Renal cortical epithelial cell (primary cell): Measurements from ENCODE around the gene CPN2. TPM values are rescaled to one million over a fixed set of nuclear protein-coding genes. Genes with fewer than 3 reads are reported as not detected.

Experiments
- DNase-seq: peaks from one replicate; pipeline ENCODE4 v3.0.0-alpha.2; 2011; ENCODE audit warnings: low read depth
- total RNA-seq: library from RNA; depleted of rRNA; stranded (reverse); fragments of >200 nt; gene quantifications from 2 replicates; pipeline ENCODE4 v1.2.3, GENCODE V29; 2014

CPN2 gene
- total RNA-seq, 1 donor from 2014 or later, result 0.05 TPM

DNA sequence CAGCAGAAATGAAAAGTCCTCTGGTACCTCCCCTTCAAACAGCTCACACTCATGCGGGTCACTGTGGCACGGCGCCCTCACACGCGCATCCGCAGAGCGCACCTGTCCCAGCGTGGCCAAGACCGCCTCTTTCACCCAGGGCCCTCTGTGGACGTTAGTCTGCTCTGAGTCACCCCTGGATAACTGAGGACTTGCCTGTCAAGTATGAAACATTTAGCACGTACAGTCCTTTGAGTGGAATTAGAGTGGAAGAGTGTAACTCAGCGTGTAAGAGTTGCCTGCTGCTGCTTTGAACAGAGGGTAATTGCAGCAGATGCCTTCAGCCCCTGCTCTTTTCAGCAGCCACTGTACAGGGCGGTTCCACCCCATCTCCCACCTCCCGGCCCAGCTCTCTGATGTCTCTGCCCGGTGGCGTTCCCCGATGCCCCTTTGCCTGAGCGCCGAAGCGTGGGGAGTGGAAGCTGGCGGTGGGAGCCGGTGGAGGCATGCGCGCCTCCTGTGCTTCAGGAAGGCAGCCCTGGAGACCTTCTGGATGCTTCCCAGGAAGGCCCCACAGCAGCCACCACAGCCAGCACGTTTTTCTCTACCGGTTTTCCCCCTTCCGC is 23.0 kb downstream of the CPN2 start:
- peak; percentile 91 for DNase-seq

DNA sequence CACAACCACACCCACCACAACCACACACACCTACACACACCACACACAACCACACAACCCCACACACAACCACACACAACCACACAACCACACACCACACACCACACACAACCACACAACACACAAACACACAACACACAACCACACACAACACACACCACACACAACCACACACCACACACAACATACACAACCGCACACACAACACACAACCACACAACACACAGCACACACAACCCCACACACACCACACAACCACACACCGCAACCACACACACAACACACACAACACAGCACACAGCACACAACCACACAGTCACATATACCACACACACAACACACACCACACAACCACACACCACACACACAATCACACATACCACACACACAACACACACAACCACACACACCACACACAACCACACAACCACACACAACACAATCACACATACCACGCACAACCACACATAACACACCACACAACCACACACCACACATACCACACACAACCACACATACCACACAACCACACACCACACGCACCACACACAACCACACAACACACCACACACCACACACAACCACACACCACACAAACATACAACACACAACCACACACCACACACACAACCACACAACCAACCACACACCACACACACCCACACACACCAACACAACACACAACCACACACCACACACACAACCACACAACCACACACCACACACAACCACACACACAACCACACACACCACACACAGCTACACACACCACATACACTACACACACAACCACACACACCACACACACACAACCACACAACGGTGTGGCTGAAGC is 23.7 kb downstream of the CPN2 start:
- no peak for DNase-seq

DNA sequence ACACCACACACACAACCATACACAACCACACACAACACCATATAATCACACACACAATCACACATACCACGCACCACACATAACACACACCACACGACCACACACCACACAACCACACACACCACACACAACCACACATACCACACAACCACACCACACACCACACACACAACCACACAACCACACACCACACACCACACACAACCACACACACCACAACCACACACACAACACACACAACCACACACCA is 24.2 kb downstream of the CPN2 start:
- DNase-seq, result no peak

DNA sequence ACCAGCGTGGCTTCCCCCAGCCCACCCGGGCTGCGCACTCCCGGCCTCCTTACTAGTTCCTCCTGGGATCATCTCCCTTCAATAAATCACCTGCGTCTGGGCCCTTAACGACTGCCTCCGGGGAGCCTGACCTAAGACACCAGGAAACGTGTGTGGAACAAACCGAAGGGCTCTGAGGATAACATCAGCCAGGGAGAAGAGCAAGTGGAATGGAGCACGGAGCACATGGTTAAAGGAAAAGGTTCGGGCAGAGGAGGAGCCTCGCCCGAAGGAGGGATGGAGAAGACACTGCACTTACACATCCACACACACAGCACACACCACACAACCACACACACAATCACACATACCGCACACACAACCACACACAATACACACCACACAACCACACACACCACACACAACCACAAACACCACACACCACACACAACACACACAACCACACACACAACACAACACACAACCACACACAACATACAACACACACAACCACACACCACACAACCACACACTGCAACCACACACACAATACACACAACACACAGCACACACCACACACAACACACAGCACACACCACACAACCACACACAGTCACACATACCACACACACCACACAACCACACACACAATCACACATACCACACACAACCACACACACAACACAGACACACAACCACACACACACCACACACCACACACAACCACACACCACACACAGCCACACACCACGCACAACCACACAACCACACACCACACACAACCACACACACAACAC is 24.7 kb downstream of the CPN2 start:
- no peak for DNase-seq

DNA sequence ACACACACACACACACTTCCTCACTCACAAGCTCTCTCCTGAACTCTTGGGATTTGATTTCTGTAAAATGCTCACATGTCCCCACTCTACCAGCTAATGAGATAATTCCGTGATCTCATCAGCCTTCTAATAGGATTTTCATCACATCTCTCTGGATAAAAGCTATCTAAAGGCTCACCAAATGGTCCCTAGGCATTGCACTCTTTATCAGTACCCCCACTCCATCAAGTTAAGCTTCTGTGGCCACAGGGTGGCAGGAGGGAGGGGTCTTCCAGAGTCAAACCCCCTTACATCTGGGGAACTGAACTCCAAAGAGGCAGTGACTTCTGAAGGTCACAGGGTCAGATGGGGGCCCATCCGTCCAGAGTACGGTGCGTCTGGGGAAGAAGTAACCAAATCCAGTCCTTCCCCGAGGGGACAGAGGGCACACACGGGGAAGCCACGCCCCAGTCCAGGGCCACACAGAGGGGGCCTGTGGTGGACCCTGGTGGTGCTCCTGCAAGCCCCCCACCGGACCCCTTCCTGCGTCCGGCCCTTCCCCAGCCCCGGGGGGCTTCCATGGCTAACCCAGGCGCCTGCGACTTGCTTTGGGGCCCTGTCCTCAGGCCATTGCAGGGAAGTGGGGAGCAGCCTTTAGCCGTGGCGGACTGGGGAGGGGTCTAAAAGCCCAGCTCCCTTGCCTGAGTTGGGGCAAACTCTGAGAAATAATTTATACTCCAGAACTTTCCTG is 25.5 kb downstream of the CPN2 start:
- DNase-seq, result no peak

DNA sequence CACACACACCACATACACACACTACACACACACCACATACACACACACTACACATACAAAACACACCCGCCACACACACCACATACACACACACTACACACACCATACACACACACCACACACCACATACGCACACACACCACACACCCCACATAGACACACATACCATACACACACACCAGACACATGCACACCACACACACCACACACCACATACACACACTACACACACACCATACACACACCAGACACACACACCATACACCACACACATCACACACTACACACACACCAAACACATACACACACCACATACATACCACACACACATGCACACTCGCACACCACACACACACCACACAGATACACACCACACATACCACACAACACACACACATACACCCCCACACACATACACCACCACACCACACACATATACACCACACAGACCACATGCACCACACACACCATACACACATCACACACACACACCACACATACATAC is 26.3 kb downstream of the CPN2 start:
- DNase-seq, result no peak

DNA sequence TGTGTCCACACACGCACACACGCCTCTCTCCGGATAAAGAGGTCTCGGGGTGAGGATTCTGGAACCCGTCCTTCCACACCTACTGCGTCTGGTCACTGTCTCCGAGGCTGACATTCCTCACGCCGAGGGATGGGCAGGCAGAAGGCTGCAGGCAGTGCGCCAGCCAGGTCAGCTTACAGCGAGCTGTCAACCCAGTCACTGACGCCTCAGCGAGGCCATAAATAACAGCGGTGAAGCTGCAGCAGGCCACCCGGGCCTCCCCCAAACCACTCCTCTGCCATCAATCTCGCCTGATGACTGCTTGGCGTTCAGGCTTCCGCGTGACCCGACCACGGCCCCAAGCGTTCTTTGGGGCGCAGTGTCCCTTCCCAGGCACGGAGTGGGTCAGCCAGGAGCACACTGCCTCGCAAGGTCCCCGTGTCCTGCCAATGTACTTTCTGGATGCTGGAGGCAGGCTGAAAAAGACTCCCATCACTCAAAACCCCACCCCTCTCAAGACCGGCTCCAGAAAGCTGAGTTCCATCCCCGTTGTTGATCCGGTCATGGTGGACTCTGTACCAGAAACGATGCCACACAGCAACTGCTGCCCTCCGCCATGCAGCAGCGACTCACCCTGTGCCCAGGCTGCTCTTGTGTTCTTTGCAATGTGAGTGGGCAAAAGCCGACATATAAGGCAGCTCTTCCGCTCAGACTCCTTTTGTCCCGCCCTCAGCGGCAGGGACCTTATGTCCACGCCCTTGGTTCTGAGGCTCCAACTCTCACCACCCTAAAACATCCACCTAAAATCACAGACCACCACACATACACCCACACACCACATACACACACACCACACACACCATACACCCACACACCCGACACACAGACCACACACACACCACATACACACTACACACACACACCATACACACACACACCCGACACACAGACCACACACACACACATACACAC is 27.1 kb downstream of the CPN2 start:
- peak; percentile 64 for DNase-seq

DNA sequence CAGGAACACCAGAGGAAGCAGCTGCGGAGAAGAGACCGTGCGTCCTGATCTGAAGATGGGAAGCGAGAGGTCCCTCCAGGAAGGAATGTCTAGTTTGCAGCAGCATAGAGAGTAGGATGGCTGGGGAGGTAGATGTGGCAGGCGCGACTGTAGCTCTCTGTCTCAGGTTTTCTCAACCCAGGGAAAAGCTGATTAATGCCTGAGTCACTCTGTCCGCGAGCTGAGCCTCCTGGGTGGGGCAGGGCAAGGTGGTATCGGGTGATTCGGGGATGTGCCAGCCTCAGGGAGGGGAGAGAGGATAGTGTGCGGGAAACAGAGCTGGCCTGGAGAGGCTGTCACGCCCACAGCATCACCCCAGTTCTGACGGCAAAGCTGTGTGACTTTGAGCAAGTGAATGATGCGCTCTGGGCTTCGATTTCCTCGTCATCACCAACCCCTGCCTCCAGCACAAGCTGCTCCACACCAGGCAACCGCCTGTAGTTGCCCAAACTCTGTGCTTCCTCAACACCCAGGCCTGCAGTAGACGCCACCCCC is 28.4 kb downstream of the CPN2 start:
- peak; percentile 89 for DNase-seq

DNA sequence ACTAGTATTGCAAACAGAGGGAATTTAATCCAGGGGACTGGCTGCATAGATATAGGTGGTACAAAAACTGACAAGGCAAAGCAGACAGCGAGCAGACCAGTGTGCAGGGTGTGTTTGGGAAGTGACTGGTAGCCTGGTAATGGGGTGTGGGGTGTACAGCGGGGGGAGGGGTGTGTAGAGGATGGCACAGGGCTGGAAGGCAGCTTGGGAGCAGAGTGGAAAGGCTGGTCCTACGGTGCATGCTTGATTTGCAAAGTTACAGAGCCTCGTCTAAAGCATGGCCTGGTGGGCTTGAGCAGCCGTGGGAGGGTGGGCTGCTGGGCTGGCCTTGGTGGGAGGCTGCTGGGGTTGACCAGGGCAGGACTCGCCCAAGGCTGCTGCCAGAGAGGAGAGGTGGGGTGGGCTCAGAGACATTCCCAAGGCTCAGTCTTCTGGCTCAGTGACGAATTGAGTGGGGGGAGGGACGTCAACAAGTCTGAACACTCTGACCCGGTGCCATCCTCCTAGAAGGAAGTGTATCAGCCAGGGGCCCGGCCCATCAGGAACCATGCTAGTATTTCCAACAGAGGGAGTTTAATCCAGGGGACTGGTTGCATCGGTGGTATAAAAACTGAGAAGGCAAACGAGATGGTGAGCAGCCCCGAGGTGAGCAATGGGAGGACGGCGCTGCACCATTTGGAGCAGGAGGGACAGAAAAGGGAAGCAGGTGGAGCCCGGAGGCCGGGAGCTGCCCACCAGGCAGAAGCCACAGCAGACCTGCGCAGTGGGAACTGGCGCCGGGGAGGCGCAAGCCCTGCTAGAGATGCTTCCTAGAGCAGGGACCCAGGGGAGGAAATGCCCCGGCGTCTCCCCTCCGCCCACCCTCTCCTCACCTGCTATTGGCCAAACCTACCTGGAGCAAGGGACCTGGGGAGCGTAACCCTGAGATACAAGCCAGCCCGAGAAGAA is 29.2 kb downstream of the CPN2 start:
- DNase-seq, result no peak

DNA sequence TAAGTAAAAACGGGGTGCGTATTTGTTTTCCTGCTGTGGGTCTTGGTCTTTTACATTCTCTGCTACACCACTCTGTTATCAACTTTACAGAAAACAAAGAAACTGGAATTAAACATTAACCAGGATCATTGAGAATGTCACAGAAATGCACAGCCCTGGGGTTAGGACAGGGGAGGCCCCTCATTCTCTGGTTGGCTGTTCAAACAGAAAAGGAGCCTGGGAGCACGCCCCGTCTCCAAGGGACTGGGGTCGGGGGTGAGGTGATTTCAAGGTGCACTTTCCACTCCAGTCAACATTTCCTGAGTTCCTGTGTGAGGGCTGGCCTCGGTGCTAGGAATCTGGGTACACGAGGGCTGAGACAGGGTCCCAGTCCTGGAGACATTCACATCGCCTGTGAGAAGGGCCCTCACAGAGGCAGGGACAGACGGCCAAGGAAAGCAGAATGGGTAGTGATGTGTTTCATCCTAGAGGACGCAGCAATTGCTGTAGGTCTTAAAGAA is 30.3 kb downstream of the CPN2 start:
- peak; percentile 92 for DNase-seq

DNA sequence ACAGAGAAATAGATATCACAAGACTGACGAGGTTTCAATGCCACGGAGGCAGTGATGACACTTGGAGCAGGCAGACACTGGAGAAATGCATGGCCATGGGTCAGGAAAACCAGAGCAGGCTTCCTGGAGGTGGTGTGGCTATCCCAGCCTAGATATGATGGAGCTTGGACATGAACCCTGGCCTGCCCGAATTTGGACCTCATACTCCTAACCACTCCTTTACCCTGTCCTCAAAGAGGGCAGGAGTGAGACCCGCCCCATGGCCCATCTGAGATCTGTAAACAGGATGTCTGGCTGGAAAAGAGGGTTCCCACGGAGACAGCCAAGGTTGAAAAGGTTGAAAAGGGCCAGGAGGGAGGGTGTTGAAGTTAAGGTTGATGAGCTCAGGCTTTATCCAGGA is 31.0 kb downstream of the CPN2 start:
- no peak for DNase-seq

DNA sequence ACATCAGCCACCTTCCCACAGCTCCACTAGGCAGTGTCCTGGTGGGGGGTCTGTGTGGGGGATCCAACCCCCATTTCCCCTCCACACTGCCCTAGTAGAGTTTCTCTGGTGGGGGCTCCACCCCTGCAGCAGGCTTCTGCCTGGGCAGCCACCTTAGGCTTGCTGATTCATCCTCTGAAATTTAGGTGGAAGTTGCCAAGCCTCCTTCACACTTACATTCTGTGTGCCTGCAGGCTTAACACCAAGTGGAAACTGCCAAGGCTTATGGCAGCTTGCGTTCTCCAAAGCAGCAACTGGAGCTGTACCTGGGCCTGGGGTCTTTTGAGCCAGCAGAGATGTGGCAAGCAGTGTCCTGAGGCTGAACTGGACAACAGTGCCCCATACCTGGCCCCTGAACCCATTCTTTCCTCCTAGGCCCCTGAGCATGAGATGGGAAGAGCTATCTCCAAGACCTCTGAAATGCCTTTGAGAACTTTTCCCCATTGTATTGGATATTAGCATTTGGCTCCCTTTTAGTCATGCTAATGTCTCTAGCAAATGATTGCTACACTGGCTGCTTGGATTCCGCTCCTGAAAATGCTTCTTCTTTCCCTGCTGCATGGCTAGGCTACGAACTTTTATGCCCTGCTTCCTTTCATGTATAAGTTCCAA is 32.5 kb downstream of the CPN2 start:
- DNase-seq, result no peak

DNA sequence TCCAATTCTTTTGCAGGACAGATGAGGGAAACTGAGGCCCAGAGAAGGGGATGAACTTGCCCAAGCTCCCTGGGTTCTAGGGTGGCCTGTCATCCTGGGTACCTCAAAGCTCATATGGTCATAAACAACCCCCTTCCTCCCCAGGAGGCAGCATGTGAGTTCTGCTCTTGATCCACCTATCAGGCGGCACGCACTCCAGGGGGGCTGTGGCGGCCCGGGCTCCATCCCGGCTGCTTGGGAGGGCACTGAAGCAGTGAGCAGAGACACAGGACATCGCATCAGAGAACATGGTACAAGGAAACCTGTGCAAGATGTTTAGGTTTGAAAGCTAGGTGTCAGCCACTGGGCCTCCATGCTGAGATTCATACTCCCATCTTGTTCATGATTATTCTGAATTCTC is 34.2 kb downstream of the CPN2 start:
- no peak for DNase-seq

DNA sequence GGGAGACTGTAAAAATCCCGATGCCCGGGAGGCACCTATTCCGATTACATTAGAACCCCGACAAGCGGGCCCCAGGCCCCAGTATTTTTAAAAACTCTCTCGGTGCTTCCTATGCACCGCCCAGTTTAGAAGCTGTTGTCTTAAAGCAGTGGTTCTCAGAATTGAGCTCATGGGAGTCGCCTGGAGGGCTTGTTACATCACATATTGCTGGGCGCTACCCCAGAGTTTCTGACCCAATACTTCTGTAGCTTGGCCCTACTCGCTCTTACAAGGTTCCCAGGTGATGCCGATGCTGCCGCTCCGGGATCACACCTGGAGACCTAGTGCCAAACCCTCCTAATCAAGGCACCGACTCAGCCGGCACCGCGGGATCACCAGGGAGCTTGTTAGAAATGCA is 35.2 kb downstream of the CPN2 start:
- DNase-seq, result no peak

DNA sequence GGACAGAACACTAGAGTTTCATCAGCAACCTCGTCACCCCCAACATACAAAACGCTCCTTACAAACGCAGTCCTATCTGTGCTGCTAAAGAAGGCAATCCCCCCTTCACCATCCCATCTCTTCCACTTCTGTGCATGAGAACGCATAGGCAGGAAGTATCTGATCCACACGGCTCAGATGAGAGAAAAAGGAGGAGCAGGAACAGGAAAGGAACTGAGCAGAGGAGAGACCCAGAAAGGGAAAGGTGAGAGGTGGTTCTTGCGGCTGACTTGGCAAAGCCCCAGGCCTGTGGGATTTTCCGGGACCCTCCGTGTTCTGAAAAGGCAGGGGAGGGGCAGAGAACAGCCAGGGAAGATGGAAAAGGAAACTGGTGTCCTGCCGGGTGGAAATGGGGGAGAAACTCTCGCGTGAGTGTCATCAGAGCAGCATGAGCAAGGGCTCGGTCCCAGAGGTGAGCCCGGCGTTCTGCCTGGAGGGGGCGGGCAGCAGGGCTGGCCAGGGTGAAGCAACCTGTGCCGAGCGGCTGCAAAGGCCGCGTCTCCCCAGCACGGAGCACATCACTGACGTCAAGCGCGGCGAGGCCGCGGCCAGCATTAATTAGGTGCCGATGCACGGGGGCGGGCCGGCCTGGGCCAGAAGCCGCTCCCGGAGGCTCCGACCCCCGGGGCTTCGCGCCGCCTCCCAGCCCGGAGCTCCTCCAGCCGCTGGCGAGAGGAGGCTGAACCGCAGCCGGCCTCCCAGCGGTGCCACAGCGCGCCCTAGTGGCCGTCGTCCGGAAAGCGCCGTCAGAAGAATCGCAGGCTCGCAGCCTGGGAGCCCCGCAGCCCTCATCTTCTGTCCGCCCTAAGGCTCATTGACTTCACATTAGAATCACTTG is 35.8 kb downstream of the CPN2 start:
- DNase-seq, result peak; percentile 82

DNA sequence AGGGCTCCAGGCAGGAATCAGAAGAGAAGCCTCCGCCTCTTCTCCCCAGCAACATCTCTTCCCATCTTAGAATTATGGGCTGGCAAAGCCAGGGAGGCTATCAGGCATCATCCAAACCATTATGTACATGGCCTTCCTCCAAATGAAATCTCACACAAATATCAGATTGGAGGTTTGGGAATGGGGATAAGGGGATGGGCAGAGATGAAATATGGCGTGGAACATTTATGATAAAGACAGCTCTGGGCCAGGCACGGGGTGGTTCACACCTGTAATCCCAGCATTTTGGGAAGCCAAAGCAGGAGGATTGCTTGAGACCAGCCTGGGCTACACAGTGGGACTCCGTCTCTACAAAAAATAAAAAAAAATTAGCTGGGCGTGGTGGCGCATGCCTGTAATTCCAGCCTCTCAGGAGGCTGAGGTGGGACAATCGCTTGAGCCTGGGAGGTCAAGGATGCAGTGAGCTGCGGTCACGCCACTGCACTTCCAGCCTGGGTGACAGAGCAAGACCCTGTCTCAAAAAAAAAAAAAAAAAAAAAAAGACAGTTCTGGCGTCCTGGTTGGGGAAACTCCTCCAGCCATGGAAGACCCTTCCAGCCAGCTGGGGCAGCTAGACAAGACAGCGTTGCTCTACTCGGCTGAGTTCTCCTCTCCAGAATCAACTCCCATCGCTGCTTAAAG is 36.6 kb downstream of the CPN2 start:
- no peak for DNase-seq
